ENCODE measurements around the gene MAPK7.
A peak's percentile ranks its signal among the peaks of the same experiment; 100 is the strongest.

Gene MAPK7

DNA sequence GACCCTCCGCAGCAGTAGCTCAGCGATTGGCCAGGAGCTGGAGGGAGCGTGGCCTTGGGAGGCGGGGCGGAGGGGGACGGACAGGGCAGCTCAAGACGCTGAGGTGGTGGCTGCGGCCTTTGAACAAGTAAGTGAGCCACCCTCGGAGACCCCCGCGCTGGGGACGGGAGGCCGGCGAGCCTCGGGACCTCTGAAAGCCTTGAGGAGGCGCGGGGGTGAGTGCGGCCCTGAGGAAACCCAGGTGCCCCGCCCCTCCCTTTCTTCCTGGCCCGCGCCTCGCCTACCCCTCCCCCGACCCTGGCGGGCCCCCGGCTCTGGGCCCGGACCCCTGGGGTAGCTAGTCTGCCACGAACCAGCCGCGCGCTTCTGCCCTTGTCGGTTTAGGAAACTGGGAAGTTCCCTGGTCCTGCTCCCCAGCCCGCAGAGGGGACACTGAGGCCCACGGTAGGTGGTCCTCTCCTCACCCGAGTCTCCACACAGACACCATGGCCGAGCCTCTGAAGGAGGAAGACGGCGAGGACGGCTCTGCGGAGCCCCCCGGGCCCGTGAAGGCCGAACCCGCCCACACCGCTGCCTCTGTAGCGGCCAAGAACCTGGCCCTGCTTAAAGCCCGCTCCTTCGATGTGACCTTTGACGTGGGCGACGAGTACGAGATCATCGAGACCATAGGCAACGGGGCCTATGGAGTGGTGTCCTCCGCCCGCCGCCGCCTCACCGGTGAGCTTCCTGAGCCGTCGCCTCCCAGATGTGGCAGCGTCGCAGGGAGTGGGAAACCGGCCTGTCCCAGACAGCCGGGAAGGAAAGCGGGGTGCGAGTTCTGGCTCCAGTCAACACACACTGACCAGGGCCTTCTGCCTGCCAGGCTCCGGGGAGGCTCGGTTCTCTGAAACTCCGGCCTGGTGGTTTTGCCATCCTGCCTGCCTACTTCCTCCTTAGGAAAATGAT is at the start of gene MAPK7:
Gene MAPK7, plus strand, starts transcription at position 83 of the 945 bp plus-strand sequence. Its CDS starts 403 bp downstream, at position 486.
- no peak for DNase-seq (ENCODE audit: low spot score)

DNA sequence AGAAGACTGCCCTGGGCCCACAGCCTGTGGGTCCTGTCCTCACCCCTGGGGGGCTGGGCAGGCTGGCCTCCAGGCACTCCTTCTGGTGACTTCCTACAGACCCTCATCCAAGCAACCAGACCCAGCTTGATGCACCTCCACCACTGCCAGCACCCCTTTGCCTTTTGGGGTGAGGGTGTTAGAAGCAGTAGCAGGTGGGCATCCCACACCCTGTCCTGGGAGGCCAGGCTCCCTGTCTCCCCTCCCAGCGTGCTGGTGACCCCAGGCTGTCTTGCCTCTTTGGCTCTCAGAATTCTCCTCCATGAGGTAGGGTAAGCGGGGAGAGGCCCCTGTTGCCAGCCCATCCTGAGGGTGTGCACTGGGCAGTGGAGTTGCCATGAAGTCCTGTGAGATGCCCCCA is 49.2 kb upstream of the MAPK7 start:
- DNase-seq (ENCODE audit: low spot score) = no peak

- no peak for DNase-seq (ENCODE audit: low spot score)
Observed at GRCh38 chr17:19329839-19330238, 48.5 kb upstream of the MAPK7 start.

- DNase-seq (ENCODE audit: low spot score) = no peak
Observed at GRCh38 chr17:19330271-19330670, 48.0 kb upstream of the MAPK7 start.

DNA sequence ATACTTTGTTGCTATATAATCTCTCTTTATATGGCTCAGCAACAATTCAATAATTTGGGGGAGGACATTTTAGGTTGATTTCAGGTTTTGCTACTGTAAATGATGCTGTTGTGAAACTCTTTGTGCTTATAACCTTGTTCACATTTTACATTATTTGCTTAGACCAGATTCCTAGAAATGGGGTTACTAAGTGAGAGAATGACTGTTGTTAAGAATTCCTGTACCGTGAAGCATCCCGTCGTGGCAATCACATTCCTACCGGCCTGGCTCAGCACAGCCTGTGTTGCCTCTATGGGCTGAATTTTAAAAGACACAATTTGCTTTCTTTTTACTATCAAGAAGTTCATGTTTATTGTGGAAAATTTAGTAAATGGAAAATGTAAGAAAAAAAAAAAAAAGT is 47.2 kb upstream of the MAPK7 start:
- DNase-seq (ENCODE audit: low spot score) = no peak

GRCh38 chr17:19331543-19332245 is 46.6 kb upstream of the MAPK7 start:
- DNase-seq (ENCODE audit: low spot score) = no peak

- DNase-seq (ENCODE audit: low spot score) = no peak
Observed at GRCh38 chr17:19332371-19333131, 45.7 kb upstream of the MAPK7 start.

- DNase-seq (ENCODE audit: low spot score) = no peak
Observed at GRCh38 chr17:19333132-19333440, 45.2 kb upstream of the MAPK7 start.

- DNase-seq (ENCODE audit: low spot score) = no peak
Observed at GRCh38 chr17:19333736-19334290, 44.5 kb upstream of the MAPK7 start.

- no peak for DNase-seq (ENCODE audit: low spot score)
Observed at GRCh38 chr17:19334331-19334730, 44.0 kb upstream of the MAPK7 start.

- DNase-seq (ENCODE audit: low spot score) = no peak
Observed at GRCh38 chr17:19335951-19336631, 42.2 kb upstream of the MAPK7 start.

DNA sequence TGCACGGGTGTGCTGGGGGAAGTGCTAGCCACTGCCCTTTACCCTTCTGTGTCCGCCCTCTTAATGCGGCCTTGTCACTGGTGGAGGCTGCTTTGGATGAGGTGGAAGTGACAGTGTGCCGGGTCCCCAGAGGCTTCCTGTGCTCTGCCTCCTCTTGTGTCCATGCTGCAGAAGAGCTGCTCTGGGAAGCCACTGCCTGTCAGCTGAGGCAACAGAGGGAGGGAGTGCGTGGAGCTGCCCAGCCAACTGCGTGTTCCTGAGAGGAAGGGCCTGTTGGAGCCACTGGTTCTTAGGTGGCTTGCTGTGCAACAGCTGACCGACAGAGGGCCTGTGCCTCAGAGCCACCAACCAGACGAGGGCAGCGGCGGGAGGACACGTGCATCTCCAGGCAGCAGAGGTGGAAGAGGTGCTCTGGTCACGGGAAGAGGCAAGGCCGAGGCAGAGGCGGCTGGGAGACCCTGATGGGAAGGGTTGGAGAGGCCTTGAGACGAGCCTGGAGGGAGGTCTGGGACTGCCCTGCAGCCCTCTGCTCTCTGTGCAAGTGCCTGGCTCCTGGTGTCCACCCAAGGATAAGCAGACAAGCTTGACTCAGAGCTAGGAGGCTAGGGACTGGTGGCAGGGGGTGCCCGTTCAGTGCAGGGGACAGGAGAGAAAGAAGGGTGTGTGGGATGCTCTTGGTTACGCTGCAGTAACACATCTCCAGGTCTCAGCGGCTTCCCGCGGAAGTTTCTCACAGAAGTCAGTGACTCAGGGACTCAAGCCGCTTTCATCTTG is 41.2 kb upstream of the MAPK7 start:
- no peak for DNase-seq (ENCODE audit: low spot score)

GRCh38 chr17:19337712-19338023 is 40.6 kb upstream of the MAPK7 start:
- no peak for DNase-seq (ENCODE audit: low spot score)

GRCh38 chr17:19338031-19338990 is 40.0 kb upstream of the MAPK7 start:
- peak; percentile 61 for DNase-seq (ENCODE audit: low spot score)

- no peak for DNase-seq (ENCODE audit: low spot score)
Observed at GRCh38 chr17:19339341-19339815, 38.9 kb upstream of the MAPK7 start.

DNA sequence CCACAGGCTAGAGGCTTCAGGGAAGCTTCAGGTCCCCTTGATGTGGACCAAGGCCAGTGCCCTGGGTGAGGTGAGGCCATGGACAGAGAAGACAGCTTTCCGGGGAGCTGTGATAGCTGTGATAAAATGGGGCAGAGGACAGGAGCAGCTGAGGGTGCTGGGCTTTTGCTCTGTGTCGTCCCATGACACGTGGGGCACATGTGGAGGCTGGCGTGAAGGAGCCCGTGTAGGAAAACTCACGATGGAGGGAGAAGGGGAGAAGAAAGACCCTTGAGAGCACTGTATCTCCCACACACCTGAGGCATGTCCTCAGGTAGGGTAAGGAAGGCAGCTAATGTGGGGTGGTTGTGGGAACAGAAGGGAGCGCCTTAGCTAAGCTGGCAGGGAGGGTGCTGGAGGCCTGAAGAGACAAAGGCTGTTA is 37.1 kb upstream of the MAPK7 start:
- DNase-seq (ENCODE audit: low spot score) = no peak

GRCh38 chr17:19341641-19342610 is 36.4 kb upstream of the MAPK7 start:
- no peak for DNase-seq (ENCODE audit: low spot score)

- DNase-seq (ENCODE audit: low spot score) = no peak
Observed at GRCh38 chr17:19342611-19343255, 35.6 kb upstream of the MAPK7 start.

Data from CD4-positive, alpha-beta T cell treated with Interleukin-6 at 100 ng/mL for 8 hours (primary cell).